ENCODE results near the gene CTU1.

CTU1 gene

DNA sequence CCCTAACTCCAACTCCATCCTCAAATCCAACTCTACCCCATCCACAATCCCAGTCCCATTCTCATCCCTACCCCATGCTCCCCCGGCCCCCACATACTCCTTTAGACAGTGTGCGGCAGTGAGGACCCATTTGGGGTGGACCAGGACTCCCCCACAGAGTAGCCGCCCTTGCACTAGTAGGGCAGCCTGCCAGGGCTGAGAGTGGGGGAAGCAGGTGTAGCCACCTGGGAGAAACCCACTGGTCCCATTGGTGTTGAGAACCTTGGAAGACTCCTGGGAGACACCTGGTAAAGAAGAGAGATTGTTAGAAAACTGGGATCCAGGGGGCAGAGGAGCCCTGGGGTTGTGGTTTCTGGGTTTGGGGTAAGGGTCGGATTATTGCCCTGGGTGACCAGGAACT, 47.9 kb downstream of the CTU1 start:
- H3K36me3 ChIP-seq (ENCODE audit: control insufficient read depth in 5 of 5, insufficient read depth in 5 of 5, low read length in 5 of 5) = no peaks in the 10 kb centered on the region
- H3K4me3 ChIP-seq (ENCODE audit: low read depth in 1 of 5, low read length in 5 of 5) = no peak overlapping the region
- no peak overlapping the region for H3K27ac ChIP-seq (ENCODE audit: low read depth, low read length)
- H3K9ac ChIP-seq (ENCODE audit: low read length in 5 of 5) = no peak overlapping the region
- H3K4me1 ChIP-seq (ENCODE audit: control insufficient read depth in 5 of 5, insufficient read depth in 5 of 5, low read length in 5 of 5) = peaks cover 0 to 6% (median 0%) of the 10 kb centered on the region in 5 donors
- peaks cover 0 to 27% (median 13%) of the 10 kb centered on the region in 5 donors for H3K27me3 ChIP-seq (ENCODE audit: control insufficient read depth in 5 of 5, insufficient read depth in 4 of 5, low read length in 5 of 5)
- no peaks in the 10 kb centered on the region for H3K9me3 ChIP-seq (ENCODE audit: control insufficient read depth in 5 of 5, low read length in 5 of 5)

DNA sequence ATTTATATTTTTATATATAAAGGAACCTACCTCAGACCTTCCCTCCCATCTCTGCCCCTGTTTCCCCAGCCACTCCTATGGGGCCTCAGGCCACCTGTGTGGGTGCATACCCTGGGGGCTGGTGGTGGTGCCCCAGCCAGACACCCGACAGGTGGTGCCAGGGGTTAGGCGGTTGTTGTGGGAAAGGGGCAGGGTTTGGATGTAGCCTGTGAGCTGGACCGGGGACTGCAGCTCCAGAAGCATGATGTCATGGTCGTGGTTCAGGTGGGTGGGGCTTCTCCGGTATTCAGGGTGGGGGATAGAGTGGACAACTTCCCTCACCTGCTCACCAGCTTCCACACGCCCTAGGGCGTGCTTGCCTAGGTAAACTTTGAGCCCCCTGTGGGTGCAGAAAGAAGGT, 48.5 kb downstream of the CTU1 start:
- no peaks in the 10 kb centered on the region for H3K9me3 ChIP-seq (ENCODE audit: control insufficient read depth in 5 of 5, low read length in 5 of 5)
- H3K36me3 ChIP-seq (ENCODE audit: control insufficient read depth in 5 of 5, insufficient read depth in 5 of 5, low read length in 5 of 5) = no peaks in the 10 kb centered on the region
- peaks cover 0 to 26% (median 10%) of the 10 kb centered on the region in 5 donors for H3K27me3 ChIP-seq (ENCODE audit: control insufficient read depth in 5 of 5, insufficient read depth in 4 of 5, low read length in 5 of 5)
- H3K9ac ChIP-seq (ENCODE audit: low read length in 5 of 5) = no peak overlapping the region
- peaks cover 0 to 2% (median 0%) of the 10 kb centered on the region in 5 donors for H3K4me1 ChIP-seq (ENCODE audit: control insufficient read depth in 5 of 5, insufficient read depth in 5 of 5, low read length in 5 of 5)
- no peak overlapping the region for H3K27ac ChIP-seq (ENCODE audit: low read depth, low read length)
- no peak overlapping the region for H3K4me3 ChIP-seq (ENCODE audit: low read depth in 1 of 5, low read length in 5 of 5)

DNA sequence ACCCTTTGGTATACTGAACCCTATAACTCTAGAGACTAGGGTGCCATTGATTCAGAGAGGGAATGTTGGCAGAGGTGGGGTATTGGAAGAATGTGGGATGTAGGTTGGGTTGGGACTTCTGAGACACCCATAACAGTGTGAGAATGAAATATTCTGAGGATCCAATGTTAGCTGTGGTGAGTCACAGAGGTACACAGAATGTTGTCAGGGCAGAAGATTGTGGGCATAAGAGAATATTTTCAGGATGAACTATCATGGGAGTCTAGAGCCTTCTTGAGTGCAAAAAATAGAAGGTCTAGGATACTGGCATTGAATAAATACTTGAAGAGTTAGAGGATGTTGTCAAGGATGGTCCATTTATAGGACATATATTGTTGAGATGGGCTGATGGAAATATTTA, 52.3 kb downstream of the CTU1 start:
- Histone ChIP-seq H3K36me3 (ENCODE audit: control insufficient read depth in 5 of 5, insufficient read depth in 5 of 5, low read length in 5 of 5) (no peaks in the 10 kb centered on the region), H3K27me3 (ENCODE audit: control insufficient read depth in 5 of 5, insufficient read depth in 4 of 5, low read length in 5 of 5) (peaks cover 4 to 29% (median 15%) of the 10 kb centered on the region in 5 donors)

More for the DNA sequence above, 52.3 kb downstream of the CTU1 start:
- Histone ChIP-seq H3K4me3 (ENCODE audit: low read depth in 1 of 5, low read length in 5 of 5) (no peak overlapping the region), H3K9me3 (ENCODE audit: control insufficient read depth in 5 of 5, low read length in 5 of 5) (no peaks in the 10 kb centered on the region), H3K4me1 (ENCODE audit: control insufficient read depth in 5 of 5, insufficient read depth in 5 of 5, low read length in 5 of 5) (no peaks in the 10 kb centered on the region), H3K27ac (ENCODE audit: low read depth, low read length) (no peak overlapping the region), H3K9ac (ENCODE audit: low read length in 5 of 5) (no peak overlapping the region)
